Lung (tissue), 12 donors: Measurements from ENCODE around the gene PMPCA. TPM values are rescaled to one million over a fixed set of nuclear protein-coding genes. Genes with fewer than 3 reads are reported as not detected.

Experiments used
- ATAC-seq: fragments of 200-7000 bp; cut with Tn5 transposase; one replicate; pipeline ENCODE4 v1.9.1; 2020; ENCODE audit warnings: moderate number of reproducible peaks; ENCODE audit not compliant: insufficient read depth, low FRiP score
- DNase-seq, 3 donors: peaks; one replicate each; pipeline ENCODE4 v3.0.0-alpha.2; 2013 to 2017
- H3K27ac ChIP-seq, 2 donors: one replicate each; pipeline ENCODE4 v1.5.1; 2013; ENCODE audit warnings: mild to moderate bottlenecking in 2 of 2, moderate library complexity in 2 of 2, control low read depth in 1 of 2, inconsistent platforms in 1 of 2, low read depth in 1 of 2, low read length in 1 of 2
- H3K27me3 ChIP-seq, 3 donors: one replicate each; pipeline ENCODE4 v1.5.1; 2013; ENCODE audit warnings: low read length in 2 of 3; ENCODE audit not compliant: control insufficient read depth in 3 of 3, insufficient read depth in 3 of 3
- H3K36me3 ChIP-seq, 4 donors: one replicate each; pipeline ENCODE4 v1.5.1; 2013; ENCODE audit warnings: low read length in 4 of 4, mild to moderate bottlenecking in 1 of 4, moderate library complexity in 1 of 4; ENCODE audit not compliant: control insufficient read depth in 4 of 4, insufficient read depth in 4 of 4
- H3K4me1 ChIP-seq, 5 donors: one replicate each; pipeline ENCODE4 v1.5.1; 2013; ENCODE audit warnings: low read length in 5 of 5, mild to moderate bottlenecking in 2 of 5, moderate library complexity in 1 of 5; ENCODE audit not compliant: control insufficient read depth in 5 of 5, insufficient read depth in 5 of 5
- H3K4me3 ChIP-seq: one replicate; pipeline ENCODE4 v1.5.1; 2013; ENCODE audit warnings: mild to moderate bottlenecking, control low read depth, moderate library complexity
- H3K9ac ChIP-seq, 2 donors: one replicate each; pipeline ENCODE4 v1.5.1; 2013; ENCODE audit warnings: low read length in 2 of 2, control low read depth in 1 of 2; ENCODE audit not compliant: insufficient read depth in 1 of 2
- H3K9me3 ChIP-seq, 4 donors: one replicate each; pipeline ENCODE4 v1.5.1; 2013; ENCODE audit warnings: low read length in 3 of 4, mild to moderate bottlenecking in 1 of 4, moderate library complexity in 1 of 4; ENCODE audit not compliant: control insufficient read depth in 4 of 4, insufficient read depth in 3 of 4
- WGBS, 2 donors: extraction: QIAGEN DNeasy Blood & Tissue Kit; methylation state at CpG; one replicate each; pipeline ENCODE4 v1.1.7; 2013; 5-methylcytosine and 5-hydroxymethylcytosine counted together
- polyA plus RNA-seq, 2 donors: library from polyadenylated mRNA; stranded (reverse); fragments of 200-250 nt; gene quantifications; one replicate each; pipeline ENCODE4 v1.2.1, GENCODE V29; 2013
- total RNA-seq, 2 donors: library from RNA; depleted of rRNA in 1 of 2; stranded (reverse); fragments of >200 nt in 1 of 2; gene quantifications; one replicate each; pipeline ENCODE4 v1.2.1, GENCODE V29; 2014 to 2021
- TF ChIP-seq, protein P1 (sequence below): IDR thresholded peaks from 2 replicates; pipeline ENCODE4 v1.5.1; 2012; ENCODE audit warnings: mild to moderate bottlenecking; ENCODE audit errors: control extremely low read depth, extremely low read depth
- donor health status: control.
- donor health status: control.
- donor health status: Bipolar disorder and iron deficiency.
- donor health status: healthy.
- donor health status: DM: yes; HTN: yes; CAD: no.

Gene PMPCA
- total and polyA plus RNA-seq, 4 donors = 26.5 to 46.7 (median 40.5) TPM

DNA sequence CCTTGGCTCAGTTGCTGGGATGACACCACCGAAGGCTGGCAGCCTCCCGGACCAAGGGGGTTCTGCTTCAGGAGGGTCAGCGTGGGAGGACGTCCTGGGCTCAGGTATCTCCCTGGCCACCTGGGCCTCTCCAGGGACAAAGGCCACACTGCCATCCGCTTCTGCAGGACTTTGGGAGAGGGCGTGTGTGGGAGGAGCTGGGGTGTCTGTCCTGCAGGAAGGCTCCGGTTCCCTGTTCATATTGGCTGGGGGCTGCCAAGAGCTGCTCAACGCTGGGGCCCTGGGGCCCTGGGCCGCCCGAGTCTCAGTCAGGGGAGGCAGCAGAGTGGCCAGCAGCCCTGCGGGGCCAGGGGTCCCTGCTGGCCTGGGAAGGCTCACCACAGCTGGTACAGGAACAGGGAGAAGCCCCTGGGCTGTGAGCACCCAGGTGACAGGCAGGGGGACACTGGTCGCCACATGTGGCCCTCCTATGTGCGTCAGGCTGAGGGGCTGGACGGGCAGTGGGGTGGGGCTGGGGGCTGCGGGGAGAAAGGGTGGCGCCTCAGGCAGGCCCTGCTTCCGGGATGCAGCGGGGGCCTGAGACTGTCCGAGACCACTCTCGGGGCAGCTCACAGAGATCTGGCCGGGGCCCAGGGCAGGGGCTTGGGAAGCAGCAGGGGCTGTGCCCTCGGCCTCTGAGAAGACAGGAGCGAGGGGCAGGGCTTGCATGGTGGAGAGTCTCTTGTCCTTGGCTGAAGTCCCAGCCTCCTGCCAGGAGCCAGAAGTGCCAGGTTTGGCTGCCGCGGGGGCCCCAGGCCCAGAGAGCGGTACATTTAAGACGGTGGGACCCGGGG lies 32.1 kb upstream of the PMPCA start:
- DNase-seq (no peak), ATAC-seq (no peak)
- Histone ChIP-seq H3K27ac (no peak overlapping the region), H3K9ac (no peak overlapping the region), H3K4me3 (no peak overlapping the region), H3K36me3 (peaks cover 0 to 52% (median 7%) of the 10 kb centered on the region in 4 donors), H3K4me1 (peaks cover 0 to 5% (median 0%) of the 10 kb centered on the region in 5 donors), H3K27me3 (no peaks in the 10 kb centered on the region), H3K9me3 (no peaks in the 10 kb centered on the region)
- TF ChIP-seq, protein P1, sequence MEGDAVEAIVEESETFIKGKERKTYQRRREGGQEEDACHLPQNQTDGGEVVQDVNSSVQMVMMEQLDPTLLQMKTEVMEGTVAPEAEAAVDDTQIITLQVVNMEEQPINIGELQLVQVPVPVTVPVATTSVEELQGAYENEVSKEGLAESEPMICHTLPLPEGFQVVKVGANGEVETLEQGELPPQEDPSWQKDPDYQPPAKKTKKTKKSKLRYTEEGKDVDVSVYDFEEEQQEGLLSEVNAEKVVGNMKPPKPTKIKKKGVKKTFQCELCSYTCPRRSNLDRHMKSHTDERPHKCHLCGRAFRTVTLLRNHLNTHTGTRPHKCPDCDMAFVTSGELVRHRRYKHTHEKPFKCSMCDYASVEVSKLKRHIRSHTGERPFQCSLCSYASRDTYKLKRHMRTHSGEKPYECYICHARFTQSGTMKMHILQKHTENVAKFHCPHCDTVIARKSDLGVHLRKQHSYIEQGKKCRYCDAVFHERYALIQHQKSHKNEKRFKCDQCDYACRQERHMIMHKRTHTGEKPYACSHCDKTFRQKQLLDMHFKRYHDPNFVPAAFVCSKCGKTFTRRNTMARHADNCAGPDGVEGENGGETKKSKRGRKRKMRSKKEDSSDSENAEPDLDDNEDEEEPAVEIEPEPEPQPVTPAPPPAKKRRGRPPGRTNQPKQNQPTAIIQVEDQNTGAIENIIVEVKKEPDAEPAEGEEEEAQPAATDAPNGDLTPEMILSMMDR = no peak
- WGBS, 2 donors = 81 to 85% methylated on average over 28 of the region's 28 CpGs

DNA sequence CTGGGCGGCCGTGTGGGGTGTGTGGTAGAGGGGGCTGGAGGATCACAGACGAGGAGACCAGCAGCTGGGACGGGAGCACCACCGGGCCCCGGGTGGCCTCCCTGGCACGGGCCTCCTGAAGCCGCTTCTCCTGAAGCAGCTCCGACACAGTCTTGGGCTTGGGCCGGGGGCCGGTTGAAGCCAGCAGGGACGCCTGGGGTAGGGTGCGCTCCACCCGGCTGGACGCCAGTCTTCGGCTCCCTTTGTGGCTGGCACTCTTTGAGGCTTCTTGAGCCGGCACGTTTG lies 31.5 kb upstream of the PMPCA start:
- peaks cover 0 to 58% (median 7%) of the 10 kb centered on the region in 4 donors for H3K36me3 ChIP-seq
- no peak overlapping the region for H3K27ac ChIP-seq
- 91 to 94% methylated on average over 12 to 18 of the region's 18 CpGs for WGBS, 2 donors
- no peak overlapping the region for H3K4me3 ChIP-seq
- H3K9ac ChIP-seq = no peak overlapping the region
- TF ChIP-seq, protein P1 = no peak
- H3K4me1 ChIP-seq = peaks cover 0 to 3% (median 0%) of the 10 kb centered on the region in 5 donors
- no peaks in the 10 kb centered on the region for H3K9me3 ChIP-seq
- no peak for ATAC-seq
- H3K27me3 ChIP-seq = no peaks in the 10 kb centered on the region
- DNase-seq = no peak

DNA sequence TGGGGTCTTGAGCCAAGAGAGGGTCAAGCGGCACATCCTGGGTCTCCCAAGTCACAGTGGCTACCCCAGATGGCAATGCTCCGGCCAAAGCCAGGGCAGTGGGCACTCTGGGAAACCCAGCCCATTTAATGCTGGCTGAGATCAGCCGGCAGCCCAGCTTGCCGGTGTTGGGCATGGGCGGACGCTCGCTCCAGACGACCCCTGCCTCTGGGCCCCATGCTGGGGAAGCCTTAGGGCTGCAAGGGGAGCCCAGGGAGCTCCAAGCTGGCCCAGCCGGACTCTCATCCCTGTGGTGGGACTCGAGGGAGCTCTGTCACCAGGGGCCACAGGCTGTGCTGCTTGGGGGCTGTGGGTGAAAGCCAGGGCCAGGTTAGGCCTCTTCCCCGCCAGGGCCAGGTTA lies 31.1 kb upstream of the PMPCA start:
- H3K36me3 ChIP-seq = peaks cover 3 to 62% (median 9%) of the 10 kb centered on the region in 4 donors
- TF ChIP-seq, protein P1 = no peak
- no peak overlapping the region for H3K27ac ChIP-seq
- DNase-seq (no peak), ATAC-seq (no peak)
- H3K9me3 ChIP-seq = no peaks in the 10 kb centered on the region
- no peaks in the 10 kb centered on the region for H3K27me3 ChIP-seq
- no peak overlapping the region for H3K9ac ChIP-seq
- no peak overlapping the region for H3K4me3 ChIP-seq
- H3K4me1 ChIP-seq = peaks cover 0 to 3% (median 0%) of the 10 kb centered on the region in 5 donors
- 95 to 98% methylated on average over 10 to 11 of the region's 11 CpGs for WGBS, 2 donors

GRCh38 chr9:136379891-136380290 lies 30.6 kb upstream of the PMPCA start:
- Histone ChIP-seq H3K27me3 (no peaks in the 10 kb centered on the region), H3K4me3 (no peak overlapping the region), H3K9me3 (no peaks in the 10 kb centered on the region), H3K9ac (no peak overlapping the region), H3K36me3 (peaks cover 3 to 63% (median 12%) of the 10 kb centered on the region in 4 donors), H3K27ac (no peak overlapping the region), H3K4me1 (peaks cover 0 to 3% (median 0%) of the 10 kb centered on the region in 5 donors)
- DNase-seq = no peak
- 91 to 94% methylated on average over 9 to 11 of the region's 11 CpGs for WGBS, 2 donors
- TF ChIP-seq, protein P1 = no peak
- ATAC-seq = no peak
